ENCODE results near the gene FLAD1.

FLAD1 gene

GRCh38 chr1:155017041-155017945 is 34.1 kb downstream of the FLAD1 start:
- Histone ChIP-seq H3K27ac (ENCODE audit: extremely low read depth, low read depth, low read length) (peak overlapping the region; percentile 48), H3K36me3 (ENCODE audit: control insufficient read depth in 2 of 2, insufficient read depth in 1 of 2, low read length in 2 of 2) (peaks cover 0 to 35% of the 10 kb centered on the region in 2 experiments; a peak in 1 of 3 replicates), H3K9me3 (ENCODE audit: control insufficient read depth, insufficient read depth, low read depth, low read length) (no peaks in the 10 kb centered on the region), H3K4me3 (ENCODE audit: low read depth, low read length) (peak overlapping the region; percentile 31), H3K4me1 (ENCODE audit: control insufficient read depth, insufficient read depth, low read length) (peaks cover 7% of the 10 kb centered on the region)
- CTCF ChIA-PET = interaction anchor here (0.6 to 3.3 kb wide), 41 partner anchors 8 to 331 kb away, joined by 3 to 38 read pairs (median 5); partner anchors contain the start of genes ADAM15, DCST1, DCST2 and EFNA3
- POLR2A ChIA-PET = interaction anchor here (0.7 to 2.2 kb wide), 13 partner anchors 11 to 67 kb away, joined by 3 to 12 read pairs (median 6); partner anchors contain the start of genes ADAM15, FLAD1, LENEP and PBXIP1
- TF ChIP-seq ZNF501 (tag by site-specific recombination; IDR thresholded peaks at IDR 0.05) (peak; percentile 97), INSM2 (tag by site-specific recombination; IDR thresholded peaks at IDR 0.05) (peak; percentile 68), ATF2 (tag by site-specific recombination; IDR thresholded peaks at IDR 0.05; ENCODE audit: low read depth) (no peak), ZNF155 (tag by site-specific recombination; IDR thresholded peaks at IDR 0.05) (no peak), ZSCAN23 (tag by site-specific recombination; IDR thresholded peaks at IDR 0.05) (0 out of 2 replicates have a peak, but pooled peaks have one; percentile 22), ZSCAN18 (tag by site-specific recombination; IDR thresholded peaks at IDR 0.05) (no peak), ZNF785 (tag by site-specific recombination; IDR thresholded peaks at IDR 0.05) (peak; percentile 64), ZNF10 (tag by site-specific recombination; IDR thresholded peaks at IDR 0.05) (peak; percentile 54; the same call in 1 of the 2 replicates), ZNF843 (tag by site-specific recombination; IDR thresholded peaks at IDR 0.05) (peak; percentile 68; the same call in 1 of the 2 replicates), KLF8 (tag by site-specific recombination; IDR thresholded peaks at IDR 0.05) (peak; percentile 97), KLF16 (tag by site-specific recombination; IDR thresholded peaks at IDR 0.05) (peak; percentile 96), ZNF239 (tag by site-specific recombination; IDR thresholded peaks at IDR 0.05) (no peak), SCRT1 (tag by site-specific recombination; IDR thresholded peaks at IDR 0.05; ENCODE audit: borderline replicate concordance) (no peak), OSR2 (tag by site-specific recombination; IDR thresholded peaks at IDR 0.05) (peak; percentile 83), ZBTB21 (tag by site-specific recombination; IDR thresholded peaks at IDR 0.05) (peak; percentile 32), ZNF510 (tag by site-specific recombination; IDR thresholded peaks at IDR 0.05; ENCODE audit: insufficient replicate concordance) (no peak), ZFP3 (tag by site-specific recombination; IDR thresholded peaks at IDR 0.05; ENCODE audit: low read depth) (no peak), ZEB2 (tag by site-specific recombination; IDR thresholded peaks at IDR 0.05) (peak; percentile 99), ZNF707 (tag by site-specific recombination; IDR thresholded peaks at IDR 0.05) (no peak), REPIN1 (tag by site-specific recombination; IDR thresholded peaks at IDR 0.05; ENCODE audit: low read depth) (no peak; the same call in 1 of the 2 replicates), ZNF335 (tag by site-specific recombination; conservative IDR thresholded peaks at IDR 0.05) (peak; percentile 72), SETDB1 (IDR thresholded peaks at IDR 0.05; ENCODE audit: insufficient read length, low read length) (peak; percentile 19), ZNF596 (tag by site-specific recombination; IDR thresholded peaks at IDR 0.05) (no peak), ZNF24 (tag by site-specific recombination; IDR thresholded peaks at IDR 0.05) (peak; percentile 68), ZNF660 (tag by site-specific recombination; IDR thresholded peaks at IDR 0.05) (peak; percentile 88), PRDM10 (tag by site-specific recombination; IDR thresholded peaks at IDR 0.05) (peak; percentile 91), ZNF558 (tag by site-specific recombination; IDR thresholded peaks at IDR 0.05) (no peak), HOXA7 (CRISPR knock-in tag; IDR thresholded peaks at IDR 0.05; ENCODE audit: borderline replicate concordance) (no peak), ZNF560 (tag by site-specific recombination; IDR thresholded peaks at IDR 0.05; ENCODE audit: borderline replicate concordance) (no peak)

Data from HEK293 (cell line).